Panc1 (cell line): ENCODE results near the gene CIB2. TPM values are rescaled to one million over a fixed set of nuclear protein-coding genes. Genes with fewer than 3 reads are reported as not detected.

Experiments
- ATAC-seq: fragments of 200-7000 bp; cut with Tn5 transposase; 2 replicates; pipeline ENCODE4 v1.9.1; 2020; ENCODE audit warnings: mild to moderate bottlenecking, moderate library complexity
- BruUV-seq: library from RNA; stranded (reverse); fragments of 400-500 nt; replicated peaks from 2 replicates; lab custom pipeline; 2021; lab: Mats Ljungman, UMichigan
- CTCF ChIA-PET: fragments of 300-600 bp; sonication (Branson Sonifier 250); formaldehyde crosslinking; loops from one replicate; lab custom pipeline; 2022; ENCODE audit warnings: antibody characterized with exemption; lab: Charles Lee
- POLR2A ChIA-PET: fragments of 300-600 bp; sonication (Branson Sonifier 250); formaldehyde crosslinking; loops from one replicate; lab custom pipeline; 2022; ENCODE audit warnings: antibody characterized with exemption; lab: Charles Lee
- DNase-seq: peaks from one replicate; pipeline ENCODE4 v3.0.0-alpha.2; 2010; ENCODE audit warnings: low read depth, low spot score
- H3K27ac ChIP-seq: 2 replicates; pipeline ENCODE4 v1.5.1; 2011; ENCODE audit warnings: mild to moderate bottlenecking, low read length, inconsistent platforms
- H3K27me3 ChIP-seq: fragments of 200-500 bp; sonication (Bioruptor generic); 2 replicates; pipeline ENCODE4 v1.6.0; 2014; ENCODE audit warnings: low read length, inconsistent platforms; ENCODE audit not compliant: control insufficient read depth, insufficient read depth
- H3K36me3 ChIP-seq: fragments of 200-500 bp; sonication (Bioruptor generic); 2 replicates; pipeline ENCODE4 v1.5.1; 2014; ENCODE audit warnings: inconsistent platforms, mild to moderate bottlenecking, low read length, moderate library complexity; ENCODE audit not compliant: control insufficient read depth, insufficient read depth
- H3K4me1 ChIP-seq: 2 replicates; pipeline ENCODE4 v1.5.1; 2011; ENCODE audit warnings: inconsistent platforms, mild to moderate bottlenecking, low read length, moderate library complexity; ENCODE audit not compliant: control insufficient read depth, insufficient read depth
- H3K4me3 ChIP-seq, 2 experiments: 2 replicates each; pipeline ENCODE4 v1.5.1; 2011 to 2012; ENCODE audit warnings: low read depth in 2 of 2, low read length in 2 of 2, mild to moderate bottlenecking in 2 of 2, inconsistent platforms in 1 of 2, moderate library complexity in 1 of 2
- H3K9me3 ChIP-seq: fragments of 200-500 bp; sonication (Bioruptor generic); 2 replicates; pipeline ENCODE4 v1.5.1; 2014; ENCODE audit warnings: low read depth, mild to moderate bottlenecking, inconsistent platforms, low read length, moderate library complexity; ENCODE audit not compliant: control insufficient read depth, insufficient read depth
- POLR2AphosphoS5 ChIP-seq: IDR thresholded peaks from 2 replicates; pipeline ENCODE4 v1.6.1; 2012; ENCODE audit warnings: mild to moderate bottlenecking, low read depth, low read length, moderate library complexity
- SIN3A ChIP-seq: IDR thresholded peaks from 2 replicates; pipeline ENCODE4 v1.6.1; 2012; ENCODE audit warnings: low read depth, mild to moderate bottlenecking, low read length, moderate library complexity, borderline replicate concordance; ENCODE audit not compliant: insufficient read depth
- TCF7L2 ChIP-seq: IDR thresholded peaks from 2 replicates; pipeline ENCODE4 v1.6.1; 2011; ENCODE audit warnings: mild to moderate bottlenecking, low read depth, low read length, inconsistent platforms
- in situ Hi-C: cut with HindIII; loops from 2 replicates; pipeline ENCODE4 v1.10.0; 2016; ENCODE audit warnings: low sequenced_read_pairs, low pct_unique_long_range_greater_than_20kb
- intact Hi-C: fragments of 100-400 bp; cut with micrococcal nuclease; formaldehyde crosslinking; loops from one replicate; pipeline ENCODE4 v1.10.0; 2022; ENCODE audit not compliant: unreplicated experiment
- total RNA-seq: library from RNA; stranded (reverse); gene quantifications from one replicate; pipeline ENCODE4 v1.2.1, GENCODE V29; 2021; ENCODE audit not compliant: unreplicated experiment
- TF ChIP-seq, protein P1 (sequence below): fragments of 450-650 bp; IDR thresholded peaks from 2 replicates; pipeline ENCODE4 v1.5.1; 2017; ENCODE audit warnings: mild to moderate bottlenecking
- TF ChIP-seq, protein P2 (sequence below), 2 experiments: IDR thresholded peaks; 2 replicates each; pipeline ENCODE4 v1.6.1; 2011 to 2012; ENCODE audit warnings: low read depth in 2 of 2, control low read depth in 1 of 2, low read length in 1 of 2, mild to moderate bottlenecking in 1 of 2, moderate library complexity in 1 of 2; ENCODE audit not compliant: insufficient read depth in 1 of 2

Gene CIB2
- total RNA-seq, 1 experiment from 2014 or later: 37.3 TPM

DNA sequence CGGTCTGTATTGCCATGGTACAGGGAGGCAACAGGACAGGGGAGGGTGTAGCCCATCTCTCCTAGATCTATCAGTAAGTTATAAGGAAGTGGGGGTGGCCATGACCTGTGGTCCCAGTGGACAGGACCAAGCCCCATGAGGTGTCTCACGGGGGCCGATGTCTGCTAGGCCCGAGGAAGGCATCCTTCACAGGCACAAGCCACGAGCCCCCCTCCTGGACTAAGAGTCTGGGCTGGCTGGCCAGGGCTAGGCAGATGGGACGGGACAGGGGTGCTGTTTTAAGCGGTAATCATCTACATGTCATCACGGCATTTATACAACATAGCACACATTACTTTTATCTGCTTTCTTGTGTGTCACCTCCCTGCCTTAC lies 51.2 kb downstream of the CIB2 start:
- POLR2A ChIA-PET: no interaction called here
- no peaks in the 10 kb centered on the region for H3K27me3 ChIP-seq
- BruUV-seq: no TSS peak
- peaks cover 8% of the 10 kb centered on the region; the same call in 1 of the 2 replicates for H3K4me1 ChIP-seq
- no peak for ATAC-seq
- DNase-seq: no peak
- no peaks in the 10 kb centered on the region for H3K36me3 ChIP-seq
- no peak overlapping the region for H3K4me3 ChIP-seq
- CTCF ChIA-PET: no interaction called here
- intact Hi-C loops (no loop called here), in situ Hi-C loops (no loop called here)
- H3K27ac ChIP-seq: no peak overlapping the region
- H3K9me3 ChIP-seq: no peaks in the 10 kb centered on the region
- TF ChIP-seq TCF7L2 (no peak), POLR2AphosphoS5 (no peak), SIN3A (no peak)
- TF ChIP-seq, protein P1, sequence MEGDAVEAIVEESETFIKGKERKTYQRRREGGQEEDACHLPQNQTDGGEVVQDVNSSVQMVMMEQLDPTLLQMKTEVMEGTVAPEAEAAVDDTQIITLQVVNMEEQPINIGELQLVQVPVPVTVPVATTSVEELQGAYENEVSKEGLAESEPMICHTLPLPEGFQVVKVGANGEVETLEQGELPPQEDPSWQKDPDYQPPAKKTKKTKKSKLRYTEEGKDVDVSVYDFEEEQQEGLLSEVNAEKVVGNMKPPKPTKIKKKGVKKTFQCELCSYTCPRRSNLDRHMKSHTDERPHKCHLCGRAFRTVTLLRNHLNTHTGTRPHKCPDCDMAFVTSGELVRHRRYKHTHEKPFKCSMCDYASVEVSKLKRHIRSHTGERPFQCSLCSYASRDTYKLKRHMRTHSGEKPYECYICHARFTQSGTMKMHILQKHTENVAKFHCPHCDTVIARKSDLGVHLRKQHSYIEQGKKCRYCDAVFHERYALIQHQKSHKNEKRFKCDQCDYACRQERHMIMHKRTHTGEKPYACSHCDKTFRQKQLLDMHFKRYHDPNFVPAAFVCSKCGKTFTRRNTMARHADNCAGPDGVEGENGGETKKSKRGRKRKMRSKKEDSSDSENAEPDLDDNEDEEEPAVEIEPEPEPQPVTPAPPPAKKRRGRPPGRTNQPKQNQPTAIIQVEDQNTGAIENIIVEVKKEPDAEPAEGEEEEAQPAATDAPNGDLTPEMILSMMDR: no peak
- TF ChIP-seq, protein P2, sequence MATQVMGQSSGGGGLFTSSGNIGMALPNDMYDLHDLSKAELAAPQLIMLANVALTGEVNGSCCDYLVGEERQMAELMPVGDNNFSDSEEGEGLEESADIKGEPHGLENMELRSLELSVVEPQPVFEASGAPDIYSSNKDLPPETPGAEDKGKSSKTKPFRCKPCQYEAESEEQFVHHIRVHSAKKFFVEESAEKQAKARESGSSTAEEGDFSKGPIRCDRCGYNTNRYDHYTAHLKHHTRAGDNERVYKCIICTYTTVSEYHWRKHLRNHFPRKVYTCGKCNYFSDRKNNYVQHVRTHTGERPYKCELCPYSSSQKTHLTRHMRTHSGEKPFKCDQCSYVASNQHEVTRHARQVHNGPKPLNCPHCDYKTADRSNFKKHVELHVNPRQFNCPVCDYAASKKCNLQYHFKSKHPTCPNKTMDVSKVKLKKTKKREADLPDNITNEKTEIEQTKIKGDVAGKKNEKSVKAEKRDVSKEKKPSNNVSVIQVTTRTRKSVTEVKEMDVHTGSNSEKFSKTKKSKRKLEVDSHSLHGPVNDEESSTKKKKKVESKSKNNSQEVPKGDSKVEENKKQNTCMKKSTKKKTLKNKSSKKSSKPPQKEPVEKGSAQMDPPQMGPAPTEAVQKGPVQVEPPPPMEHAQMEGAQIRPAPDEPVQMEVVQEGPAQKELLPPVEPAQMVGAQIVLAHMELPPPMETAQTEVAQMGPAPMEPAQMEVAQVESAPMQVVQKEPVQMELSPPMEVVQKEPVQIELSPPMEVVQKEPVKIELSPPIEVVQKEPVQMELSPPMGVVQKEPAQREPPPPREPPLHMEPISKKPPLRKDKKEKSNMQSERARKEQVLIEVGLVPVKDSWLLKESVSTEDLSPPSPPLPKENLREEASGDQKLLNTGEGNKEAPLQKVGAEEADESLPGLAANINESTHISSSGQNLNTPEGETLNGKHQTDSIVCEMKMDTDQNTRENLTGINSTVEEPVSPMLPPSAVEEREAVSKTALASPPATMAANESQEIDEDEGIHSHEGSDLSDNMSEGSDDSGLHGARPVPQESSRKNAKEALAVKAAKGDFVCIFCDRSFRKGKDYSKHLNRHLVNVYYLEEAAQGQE (IDR thresholded peaks at IDR 0.05; ENCODE audit: insufficient read depth in 1 of 2, low read depth in 2 of 2, low read length in 1 of 2): no peak

DNA sequence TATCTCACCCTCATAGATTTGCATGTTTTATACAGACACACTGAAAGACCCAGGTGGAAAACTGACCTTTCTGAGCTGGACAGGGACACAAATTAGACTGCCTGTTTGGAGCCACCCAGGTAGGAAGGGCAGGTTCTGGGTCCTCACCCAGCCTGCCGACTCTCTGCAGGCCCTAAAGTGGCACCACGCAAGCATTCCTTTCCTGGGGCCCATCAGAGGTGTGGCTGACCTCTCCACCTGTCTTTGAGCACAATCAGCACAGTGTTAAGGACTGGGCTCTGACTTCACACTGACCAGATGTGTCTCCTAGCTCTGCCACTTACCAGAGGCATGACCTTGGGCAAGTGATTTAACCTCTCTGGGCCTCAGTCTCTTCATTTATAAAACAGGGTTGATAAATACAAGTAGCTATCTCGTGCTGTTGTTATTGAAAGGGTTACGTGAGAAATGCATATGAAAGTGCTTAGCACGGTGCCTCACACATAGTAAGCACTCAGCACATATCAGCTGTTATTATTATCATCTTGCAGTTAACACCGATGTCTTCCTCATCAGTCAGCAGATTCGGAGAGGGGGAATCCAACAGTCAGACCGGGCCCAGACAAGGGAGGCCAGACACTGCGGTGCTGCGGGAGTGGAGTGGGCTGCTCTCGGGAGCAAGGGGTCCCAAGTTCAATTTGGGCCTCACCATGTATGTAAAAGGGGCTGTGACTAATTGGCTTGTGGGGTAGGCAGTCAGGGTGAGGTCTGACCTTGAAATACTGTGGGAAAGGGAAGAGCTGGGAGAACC lies 51.8 kb downstream of the CIB2 start:
- POLR2A ChIA-PET: no interaction called here
- in situ Hi-C loops: no loop called here
- BruUV-seq: no TSS peak

More for the DNA sequence above, 51.8 kb downstream of the CIB2 start:
- no peak for ATAC-seq
- CTCF ChIA-PET: no interaction called here
- Histone ChIP-seq H3K27ac (no peak overlapping the region), H3K36me3 (no peaks in the 10 kb centered on the region), H3K4me1 (peaks cover 12% of the 10 kb centered on the region), H3K9me3 (no peaks in the 10 kb centered on the region), H3K27me3 (no peaks in the 10 kb centered on the region), H3K4me3 (no peak overlapping the region)
- no peak for TF ChIP-seq TCF7L2
- TF ChIP-seq SIN3A: no peak
- TF ChIP-seq, protein P1: no peak
- TF ChIP-seq POLR2AphosphoS5: no peak
- TF ChIP-seq, protein P2 (IDR thresholded peaks at IDR 0.05; ENCODE audit: insufficient read depth in 1 of 2, low read depth in 2 of 2, low read length in 1 of 2): no peak
- no peak for DNase-seq
- intact Hi-C loops: no loop called here
